Right lobe of liver (tissue), 4 donors: ENCODE measurements around the gene MYO15B.

ENCODE experiments used
- CTCF ChIP-seq, 4 donors: fragments of 200-600 bp in 3 of 4; fragments of 450-650 bp in 1 of 4; IDR thresholded peaks; one replicate each; pipeline versions ENCODE4 v1.5.1 to v1.8.0; 2016 to 2022; ENCODE audit warnings: antibody characterized with exemption in 4 of 4, mild to moderate bottlenecking in 2 of 4
- POLR2A ChIP-seq: fragments of 450-650 bp; IDR thresholded peaks from one replicate; pipeline ENCODE4 v1.6.1; 2017; ENCODE audit warnings: antibody characterized with exemption, mild to moderate bottlenecking
- donor health status: DM: no; HTN: no; CAD: no.
- donor health status: DM: no; HTN: no; CAD: no.
- donor health status: DM: no; HTN: yes; CAD: no.

- TF ChIP-seq CTCF (IDR thresholded peaks at IDR 0.05): no peak
- no peak for TF ChIP-seq POLR2A
Observed at GRCh38 chr17:75624021-75624420, 36.4 kb downstream of the MYO15B start.
